ENCODE measurements around the gene C10orf95.

Gene C10orf95

GRCh38 chr10:102413806-102414561 is 37.4 kb downstream of the C10orf95 start:
- DNase-seq: no peak

DNA sequence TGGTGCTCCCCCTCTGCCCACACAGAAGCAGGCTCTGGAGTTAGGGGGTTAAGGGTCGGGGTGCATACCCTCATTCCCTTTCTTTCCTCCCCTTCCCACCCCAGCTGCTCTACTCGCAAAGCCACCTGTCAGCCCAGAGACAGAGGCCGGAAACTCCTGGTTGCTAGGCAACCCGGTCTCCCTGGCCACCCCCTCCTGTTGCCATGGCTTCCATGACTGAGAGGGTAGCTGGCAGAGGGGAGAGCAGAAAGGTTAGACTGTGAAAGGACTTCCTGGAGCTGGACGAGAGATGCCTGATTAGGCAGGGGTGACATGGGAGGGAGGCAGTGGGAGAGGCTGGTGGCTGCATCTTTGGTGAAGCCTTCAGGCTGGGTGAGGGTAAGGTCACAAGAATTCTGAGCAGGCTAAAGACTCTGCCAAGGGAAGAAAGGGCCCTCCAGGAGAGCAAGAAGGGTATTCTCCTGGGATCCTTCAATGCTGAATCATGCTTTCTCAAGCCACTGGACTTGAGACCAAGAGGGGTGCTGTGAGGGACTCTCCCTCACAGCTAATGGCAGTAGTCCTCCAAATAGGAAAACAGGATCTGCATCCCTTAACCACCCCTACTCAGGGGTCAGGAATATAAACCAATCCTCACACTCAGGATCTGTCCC is 38.2 kb downstream of the C10orf95 start:
- peak; percentile 46 for DNase-seq

DNA sequence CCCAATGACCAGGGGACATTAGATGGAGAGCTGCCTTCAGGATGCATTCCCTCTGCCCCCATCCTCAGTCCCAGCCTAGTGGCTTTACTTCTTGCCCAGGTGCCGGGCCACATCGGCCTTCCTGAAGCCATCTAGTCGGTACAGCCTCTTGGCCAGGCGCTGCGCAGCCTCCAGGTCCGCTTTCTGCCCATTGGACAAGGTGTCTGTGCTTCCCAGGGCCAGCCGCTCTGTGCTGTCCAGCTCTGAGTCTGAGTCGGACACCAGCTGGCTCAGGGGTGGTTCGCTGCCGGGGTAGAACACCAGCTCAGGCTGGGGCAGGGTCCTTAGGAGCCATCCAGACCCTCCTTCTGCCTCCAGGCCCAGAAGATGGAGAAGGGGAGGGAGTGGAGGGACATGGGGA is 39.0 kb downstream of the C10orf95 start:
- DNase-seq: no peak

DNA sequence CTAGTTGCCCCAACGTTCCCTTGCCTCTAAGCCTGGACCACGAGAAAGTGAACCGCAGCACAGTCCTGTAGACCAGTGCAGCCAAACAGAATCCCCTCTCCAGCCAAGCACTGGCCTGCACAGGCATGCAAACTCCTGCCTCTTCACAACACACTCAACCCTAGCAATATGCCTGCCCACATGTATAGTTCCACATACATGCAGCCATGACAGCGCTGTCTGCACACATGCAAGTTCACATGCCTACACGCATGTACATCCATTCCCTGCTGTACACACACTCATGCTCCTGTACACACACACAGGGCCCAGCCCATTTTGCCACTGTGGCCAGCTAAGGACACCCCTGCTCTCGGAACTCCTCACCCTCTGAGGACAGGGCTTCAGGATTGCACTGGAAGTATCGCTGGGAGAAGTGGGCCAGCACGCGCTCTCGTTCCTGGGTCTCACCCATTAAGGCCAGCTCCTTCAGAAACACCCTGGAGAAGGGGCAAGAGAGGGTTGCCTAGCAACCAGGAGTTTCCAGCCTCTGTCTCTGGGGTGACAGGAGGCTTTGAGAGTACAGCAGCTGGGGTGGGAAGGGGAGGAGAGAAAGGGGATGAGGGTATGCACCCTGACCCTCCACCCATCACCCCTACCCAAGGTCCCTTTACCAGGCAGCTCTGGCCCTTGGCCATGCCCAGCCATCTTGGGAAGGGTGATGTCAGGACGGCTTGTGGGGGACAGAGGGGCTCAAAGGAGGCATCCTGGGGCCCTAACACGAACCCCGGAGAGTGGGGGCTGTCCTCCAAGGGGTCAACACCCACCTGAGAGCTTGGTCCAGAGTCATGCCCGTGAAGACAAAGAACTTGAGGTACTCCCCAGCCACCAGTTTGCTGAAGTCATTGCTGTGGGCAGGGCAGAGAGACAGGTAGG is 39.7 kb downstream of the C10orf95 start:
- DNase-seq: no peak

DNA sequence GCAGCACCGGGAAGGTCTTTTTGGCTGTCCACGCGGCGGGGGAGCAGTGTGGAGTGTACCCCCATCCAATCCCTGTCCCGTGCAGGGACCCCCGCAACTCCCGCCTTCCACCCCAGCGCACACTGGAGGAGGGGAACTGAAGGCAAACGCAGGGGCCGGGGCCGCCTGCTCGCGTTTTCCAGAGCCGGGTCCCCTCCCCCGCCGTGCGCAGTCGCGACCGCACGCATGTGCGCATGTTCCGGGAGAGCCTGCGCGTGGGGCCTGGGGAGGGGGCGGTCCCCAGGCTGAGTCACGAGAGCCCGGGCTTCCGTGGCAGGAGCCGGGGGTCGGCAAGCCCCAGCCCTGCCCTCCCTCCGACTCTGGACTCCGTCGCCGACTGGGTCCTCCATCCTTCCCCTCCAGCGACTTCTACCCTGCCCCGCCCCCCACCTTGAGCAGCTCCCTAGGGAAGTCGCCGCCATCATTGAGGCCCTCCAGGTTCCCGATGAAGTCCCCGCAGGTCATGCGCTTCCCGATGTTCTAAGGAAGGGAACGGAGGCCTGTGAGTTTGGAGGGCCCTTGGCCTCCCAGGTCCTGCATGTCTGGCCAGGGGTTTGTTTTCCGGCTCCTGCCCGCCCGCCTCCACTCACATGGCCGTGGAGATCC is 40.8 kb downstream of the C10orf95 start:
- DNase-seq: no peak

- DNase-seq: no peak
Measured at GRCh38 chr10:102409604-102410428, 41.5 kb downstream of the C10orf95 start.

GRCh38 chr10:102408728-102409603 is 42.4 kb downstream of the C10orf95 start:
- no peak for DNase-seq

DNA sequence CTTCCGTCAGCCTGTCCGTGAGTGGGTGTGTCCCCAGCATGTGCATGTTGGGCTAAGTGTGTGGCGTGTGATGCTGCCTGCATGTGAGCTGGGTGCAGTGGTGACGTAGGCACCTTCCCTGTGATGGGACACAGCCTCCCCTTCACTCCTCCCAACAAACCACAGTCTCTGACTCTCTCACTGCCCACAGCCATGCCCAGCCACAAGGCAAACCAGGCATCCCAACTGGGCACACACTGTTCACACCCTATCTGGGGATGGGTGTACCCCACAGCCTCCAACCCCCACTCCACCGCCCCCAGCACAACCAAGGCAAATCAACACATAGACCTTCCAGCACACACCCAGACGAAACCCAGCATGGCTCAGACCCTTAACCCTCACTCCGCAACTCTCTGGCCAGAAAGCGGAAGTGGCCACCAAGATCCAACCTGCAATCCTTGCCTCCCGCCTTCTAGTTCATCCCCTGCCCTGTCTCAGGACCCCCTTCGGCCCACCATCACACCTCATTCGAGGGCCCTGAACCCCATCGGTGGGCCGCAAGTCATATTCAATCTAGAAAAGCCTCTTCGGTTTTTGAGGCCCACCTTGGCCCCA is 43.1 kb downstream of the C10orf95 start:
- DNase-seq: no peak

- DNase-seq: no peak
Measured at GRCh38 chr10:102407425-102408130, 43.8 kb downstream of the C10orf95 start.

GRCh38 chr10:102406815-102407214 is 44.5 kb downstream of the C10orf95 start:
- no peak for DNase-seq

DNA sequence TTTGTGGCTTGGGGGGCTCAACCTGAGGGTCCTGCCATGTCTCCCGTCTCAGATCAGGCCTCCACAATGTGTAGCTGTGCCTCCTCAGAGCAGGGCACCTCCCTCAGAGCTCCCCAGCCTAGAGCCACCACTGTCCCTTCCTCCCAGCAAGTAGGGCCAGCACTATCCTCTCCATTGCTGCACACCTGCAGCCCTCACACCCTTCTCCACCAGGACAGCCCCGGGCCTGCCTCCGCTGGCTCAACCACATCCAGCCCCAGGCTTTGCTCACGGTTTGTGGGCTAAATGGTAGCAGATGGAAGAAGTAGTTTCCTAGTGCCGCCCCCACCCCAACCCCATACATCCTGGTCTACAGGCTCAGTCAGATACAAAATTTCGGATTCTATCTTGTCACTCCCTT is 45.7 kb downstream of the C10orf95 start:
- no peak for DNase-seq

DNA sequence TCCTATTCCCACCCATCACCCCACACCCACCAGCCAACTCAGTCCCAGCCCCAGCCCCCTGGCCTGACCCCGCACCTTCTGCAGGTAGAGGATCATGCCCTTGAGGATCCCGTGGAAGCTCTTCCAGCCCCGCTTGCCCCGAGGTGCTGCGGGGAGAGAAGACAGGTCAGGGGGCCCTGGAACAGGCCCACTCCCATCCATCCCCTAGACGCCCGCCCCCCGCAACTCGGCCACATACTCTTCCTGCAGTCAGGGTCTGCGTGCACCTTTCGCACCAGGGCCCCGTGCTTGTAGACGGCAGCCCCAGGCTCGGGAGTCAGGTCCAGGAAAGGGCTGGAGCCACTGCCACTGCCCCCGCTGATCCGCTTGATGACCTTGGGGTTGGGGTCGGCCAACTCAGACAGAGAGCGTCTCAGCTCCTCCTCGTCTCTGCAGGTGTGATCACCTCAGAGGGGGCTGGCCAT is 46.2 kb downstream of the C10orf95 start:
- DNase-seq: no peak

- DNase-seq: no peak
Measured at GRCh38 chr10:102404361-102405107, 46.8 kb downstream of the C10orf95 start.

DNA sequence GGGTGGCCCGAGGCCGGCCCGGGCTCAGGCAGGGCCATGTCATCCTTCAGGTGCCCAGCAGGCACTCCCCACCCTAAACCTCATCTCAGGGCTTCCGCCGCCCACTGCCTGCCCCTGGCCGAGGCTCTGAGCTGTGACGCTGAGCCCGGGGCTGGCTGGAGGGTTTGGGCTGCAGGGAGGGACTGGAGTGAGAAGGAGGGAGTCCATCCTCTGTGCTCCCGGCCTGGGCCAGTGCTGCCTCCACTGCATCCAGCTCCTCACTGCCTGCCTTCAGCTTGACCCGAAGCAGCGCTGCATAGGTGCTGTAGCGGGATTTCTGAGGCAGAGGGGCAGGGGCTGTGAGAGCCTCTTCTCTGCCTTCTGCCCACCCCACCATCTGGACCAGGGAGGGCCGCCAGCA is 48.2 kb downstream of the C10orf95 start:
- no peak for DNase-seq

DNA sequence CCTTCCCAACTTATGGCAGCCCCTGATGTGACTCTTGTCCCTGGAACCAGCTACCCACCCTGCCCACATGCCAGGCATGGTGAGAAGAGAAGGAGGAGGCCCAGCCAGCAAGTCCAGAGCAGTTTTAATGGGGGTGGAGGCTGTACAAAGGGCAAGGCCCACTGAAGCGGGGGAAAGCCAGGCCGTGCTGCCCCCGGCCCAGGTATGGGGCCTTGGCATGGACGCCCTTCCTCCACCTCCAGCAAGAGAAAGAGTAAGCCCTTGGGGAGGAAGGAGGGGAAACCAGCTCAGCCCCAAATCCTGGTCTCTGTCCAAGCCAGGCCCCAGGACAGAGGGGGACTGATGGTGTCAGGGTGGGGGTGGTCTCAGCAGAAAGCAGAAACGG is 48.8 kb downstream of the C10orf95 start:
- DNase-seq: no peak

DNA sequence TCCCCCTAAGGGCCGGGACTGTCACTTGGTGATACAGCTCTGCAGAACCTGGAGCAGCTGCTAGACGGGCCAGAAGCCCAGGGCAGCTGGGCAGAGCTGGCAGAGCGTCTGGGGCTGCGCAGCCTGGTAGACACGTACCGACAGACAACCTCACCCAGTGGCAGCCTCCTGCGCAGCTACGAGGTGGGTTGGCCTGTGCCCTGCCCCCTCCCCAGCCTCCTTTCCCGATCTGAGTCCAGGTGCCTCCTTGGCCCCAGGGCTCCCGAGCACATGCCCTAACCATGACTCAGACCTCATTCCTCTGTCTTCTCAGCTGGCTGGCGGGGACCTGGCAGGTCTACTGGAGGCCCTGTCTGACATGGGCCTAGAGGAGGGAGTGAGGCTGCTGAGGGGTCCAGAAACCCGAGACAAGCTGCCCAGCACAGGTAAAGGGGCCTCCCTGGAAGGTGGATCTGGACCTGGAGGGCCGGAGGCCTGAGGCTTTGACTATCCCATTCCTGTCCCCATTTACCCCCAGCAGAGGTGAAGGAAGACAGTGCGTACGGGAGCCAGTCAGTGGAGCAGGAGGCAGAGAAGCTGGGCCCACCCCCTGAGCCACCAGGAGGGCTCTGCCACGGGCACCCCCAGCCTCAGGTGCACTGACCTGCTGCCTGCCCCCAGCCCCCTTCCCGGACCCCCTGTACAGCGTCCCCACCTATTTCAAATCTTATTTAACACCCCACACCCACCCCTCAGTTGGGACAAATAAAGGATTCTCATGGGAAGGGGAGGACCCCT is 49.4 kb downstream of the C10orf95 start:
- DNase-seq: no peak

DNA sequence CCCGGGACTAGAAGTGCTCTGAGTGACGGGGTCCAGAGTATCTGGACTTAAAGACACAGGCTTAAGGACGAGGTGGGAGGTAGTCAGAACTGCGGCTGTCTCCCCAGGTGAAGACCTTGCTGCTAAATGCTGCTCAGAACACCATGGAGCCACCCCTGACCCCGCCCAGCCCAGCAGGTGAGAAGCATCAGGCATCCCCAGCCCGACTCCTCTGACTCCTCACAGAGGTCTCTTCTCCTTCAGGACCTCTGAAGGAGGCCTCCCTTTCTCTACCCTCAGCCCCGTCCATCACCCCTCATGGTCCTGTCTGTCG is 50.0 kb downstream of the C10orf95 start:
- no peak for DNase-seq

DNA sequence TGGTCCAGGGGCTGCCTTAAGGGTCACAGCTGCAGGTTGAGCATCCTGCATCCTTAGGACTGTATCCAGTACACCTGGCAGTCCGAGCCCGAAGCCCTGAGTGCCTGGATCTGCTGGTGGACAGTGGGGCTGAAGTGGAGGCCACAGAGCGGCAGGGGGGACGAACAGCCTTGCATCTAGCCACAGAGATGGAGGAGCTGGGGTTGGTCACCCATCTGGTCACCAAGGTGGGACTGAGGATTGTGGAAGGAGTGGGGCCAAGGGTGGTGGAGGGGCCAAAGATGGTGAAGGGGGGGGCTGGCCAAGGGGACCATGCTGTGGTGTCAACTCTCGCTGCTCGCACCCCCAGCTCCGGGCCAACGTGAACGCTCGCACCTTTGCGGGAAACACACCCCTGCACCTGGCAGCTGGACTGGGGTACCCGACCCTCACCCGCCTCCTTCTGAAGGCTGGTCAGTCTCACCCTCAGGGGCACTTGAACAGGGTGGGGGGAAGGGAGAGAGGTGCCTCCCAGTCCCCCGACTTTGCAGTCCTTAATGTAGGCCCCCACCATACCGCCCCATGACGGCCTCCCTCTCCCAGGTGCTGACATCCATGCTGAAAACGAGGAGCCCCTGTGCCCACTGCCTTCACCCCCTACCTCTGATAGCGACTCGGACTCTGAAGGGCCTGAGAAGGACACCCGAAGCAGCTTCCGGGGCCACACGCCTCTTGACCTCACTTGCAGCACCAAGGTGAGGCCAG is 50.6 kb downstream of the C10orf95 start:
- DNase-seq: no peak
